HepG2 (cell line): ENCODE measurements around the gene PSMB11. TPM values are rescaled to one million over a fixed set of nuclear protein-coding genes. Genes with fewer than 3 reads are reported as not detected.

Experiments
- BATF2 ChIP-seq: sonication (generic); formaldehyde crosslinking; IDR thresholded peaks from 2 replicates; pipeline ENCODE4 v1.8.0; 2022; ENCODE audit warnings: mild to moderate bottlenecking, missing genetic modification reagents, moderate library complexity
- E2F1 ChIP-seq: sonication (generic); formaldehyde crosslinking; IDR thresholded peaks from 2 replicates; pipeline ENCODE4 v1.5.0; 2020; ENCODE audit warnings: missing genetic modification reagents
- KDM2A ChIP-seq: sonication (generic); formaldehyde crosslinking; IDR thresholded peaks from 2 replicates; pipeline ENCODE4 v1.4.0; 2020; ENCODE audit warnings: low read depth, missing genetic modification reagents, borderline replicate concordance
- KDM4B ChIP-seq: sonication (generic); formaldehyde crosslinking; IDR thresholded peaks from 2 replicates; pipeline ENCODE4 v1.4.0; 2020; ENCODE audit warnings: missing genetic modification reagents
- LCORL ChIP-seq, 2 experiments: fragments of 450-650 bp in 1 of 2; sonication (generic) in 1 of 2; formaldehyde crosslinking in 1 of 2; IDR thresholded peaks; 2 replicates each; pipeline versions ENCODE4 v1.5.0 to v1.6.1; 2017 to 2020; ENCODE audit warnings: antibody characterized with exemption in 1 of 2, missing genetic modification reagents in 1 of 2
- NPAS2 ChIP-seq: sonication (generic); formaldehyde crosslinking; IDR thresholded peaks from 2 replicates; pipeline ENCODE4 v1.8.0; 2022; ENCODE audit warnings: mild to moderate bottlenecking, missing genetic modification reagents, borderline replicate concordance
- STAT5B ChIP-seq: sonication (generic); formaldehyde crosslinking; IDR thresholded peaks from 2 replicates; pipeline ENCODE4 v1.4.0; 2020; ENCODE audit warnings: missing genetic modification reagents
- TBP ChIP-seq: sonication (generic); formaldehyde crosslinking; IDR thresholded peaks from 2 replicates; pipeline ENCODE4 v1.5.0; 2020; ENCODE audit warnings: missing genetic modification reagents
- ZNF563 ChIP-seq: sonication (generic); formaldehyde crosslinking; IDR thresholded peaks from 2 replicates; pipeline ENCODE4 v1.8.0; 2022; ENCODE audit warnings: mild to moderate bottlenecking, moderate library complexity, missing genetic modification reagents
- ZNF570 ChIP-seq: sonication (generic); formaldehyde crosslinking; IDR thresholded peaks from 2 replicates; pipeline ENCODE4 v1.4.0; 2020; ENCODE audit warnings: mild to moderate bottlenecking, missing genetic modification reagents, borderline replicate concordance
- ZNF749 ChIP-seq: sonication (generic); formaldehyde crosslinking; IDR thresholded peaks from 2 replicates; pipeline ENCODE4 v1.8.0; 2022; ENCODE audit warnings: mild to moderate bottlenecking, missing genetic modification reagents, moderate library complexity, borderline replicate concordance
- ZSCAN25 ChIP-seq: sonication (generic); formaldehyde crosslinking; IDR thresholded peaks from 2 replicates; pipeline ENCODE4 v1.8.0; 2022; ENCODE audit warnings: mild to moderate bottlenecking, missing genetic modification reagents
- polyA plus RNA-seq, 8 experiments: library from polyadenylated mRNA; depleted of rRNA in 3 of 8; stranded (reverse) in 7 of 8; unstranded in 1 of 8; fragments of >200 nt; fragmentation: Illumina TruSeq in 4 of 8; extraction: Trizol in 4 of 8; gene quantifications; 2 replicates each; pipeline versions ENCODE4 v1.2.1 to v1.2.3, GENCODE V29; 2011 to 2016; ENCODE audit warnings: low read depth in 4 of 8, missing spikeins in 1 of 8, mixed read lengths in 1 of 8; ENCODE audit not compliant: insufficient read depth in 1 of 8
- total RNA-seq, 5 experiments: library from RNA; depleted of rRNA; stranded (reverse); fragments of >200 nt; fragmentation: Illumina TruSeq; extraction: Trizol; gene quantifications; 2 replicates each; pipeline ENCODE4 v1.2.3, GENCODE V29; 2016; ENCODE audit warnings: low read depth in 1 of 5
- TF ChIP-seq, protein P1 (sequence below): sonication (generic); formaldehyde crosslinking; IDR thresholded peaks from 2 replicates; pipeline ENCODE4 v1.5.1; 2020; ENCODE audit warnings: mild to moderate bottlenecking, missing genetic modification reagents, moderate library complexity
- TF ChIP-seq, protein P2 (sequence below): sonication (generic); formaldehyde crosslinking; IDR thresholded peaks from 2 replicates; pipeline ENCODE4 v1.5.1; 2020; ENCODE audit warnings: mild to moderate bottlenecking, missing genetic modification reagents, moderate library complexity
- TF ChIP-seq, protein P3 (sequence below): sonication (generic); formaldehyde crosslinking; IDR thresholded peaks from 2 replicates; pipeline ENCODE4 v1.5.0; 2020; ENCODE audit warnings: mild to moderate bottlenecking, missing genetic modification reagents
- TF ChIP-seq, protein P4 (sequence below): fragments of 450-650 bp; IDR thresholded peaks from 2 replicates; pipeline ENCODE4 v1.6.1; 2016

Gene PSMB11
- total and polyA plus RNA-seq, 2 of the 13 experiments (the other 11 are each of a cell fraction or from before 2014, with no cell fraction given), result not detected

DNA sequence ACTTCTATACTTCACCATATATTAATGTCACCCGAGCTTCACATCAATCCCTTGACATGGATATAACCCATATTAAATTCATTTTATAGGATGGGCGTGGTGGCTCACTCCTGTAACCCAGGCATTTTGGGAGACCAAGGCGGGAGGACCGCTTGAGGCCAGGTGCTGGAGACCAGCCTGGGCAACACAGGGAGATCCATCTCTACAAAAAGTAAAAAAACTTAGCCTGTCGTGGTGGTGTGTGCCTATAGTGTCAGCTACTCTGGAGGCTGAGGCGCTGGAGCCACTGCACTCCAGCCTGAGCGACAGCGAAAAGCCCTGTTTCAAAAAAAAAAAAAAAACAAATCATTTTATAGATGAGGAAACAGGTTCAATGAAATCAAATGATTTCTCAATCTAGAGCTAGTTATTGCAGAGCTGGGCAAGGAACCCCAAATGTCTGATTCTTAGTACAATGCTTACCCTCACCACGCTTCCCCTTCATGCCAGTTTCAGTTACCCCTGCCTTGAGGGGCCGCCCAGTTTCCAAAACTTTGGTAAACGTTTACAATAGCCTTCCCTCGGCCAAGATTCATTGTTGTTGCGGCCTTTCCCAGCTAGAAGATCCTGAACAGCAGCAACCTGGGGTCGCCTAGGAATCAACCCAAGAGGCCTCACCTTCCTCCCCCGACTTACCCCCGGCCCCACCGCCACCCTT is 8.1 kb upstream of the PSMB11 start (continued):
- TF ChIP-seq E2F1 (CRISPR knock-in tag) (no peak), ZNF563 (CRISPR knock-in tag) (no peak), LCORL (IDR thresholded peaks at IDR 0.05) (no peak), LCORL (CRISPR knock-in tag; IDR thresholded peaks at IDR 0.05) (no peak), ZSCAN25 (peak; percentile 13; the same call in 1 of the 2 replicates), ZNF570 (CRISPR knock-in tag) (no peak), STAT5B (no peak), TBP (CRISPR knock-in tag) (no peak), ZNF749 (CRISPR knock-in tag) (no peak), KDM2A (CRISPR knock-in tag) (no peak), KDM4B (CRISPR knock-in tag) (no peak), BATF2 (CRISPR knock-in tag) (no peak), NPAS2 (CRISPR knock-in tag) (no peak)
- TF ChIP-seq, protein P1, sequence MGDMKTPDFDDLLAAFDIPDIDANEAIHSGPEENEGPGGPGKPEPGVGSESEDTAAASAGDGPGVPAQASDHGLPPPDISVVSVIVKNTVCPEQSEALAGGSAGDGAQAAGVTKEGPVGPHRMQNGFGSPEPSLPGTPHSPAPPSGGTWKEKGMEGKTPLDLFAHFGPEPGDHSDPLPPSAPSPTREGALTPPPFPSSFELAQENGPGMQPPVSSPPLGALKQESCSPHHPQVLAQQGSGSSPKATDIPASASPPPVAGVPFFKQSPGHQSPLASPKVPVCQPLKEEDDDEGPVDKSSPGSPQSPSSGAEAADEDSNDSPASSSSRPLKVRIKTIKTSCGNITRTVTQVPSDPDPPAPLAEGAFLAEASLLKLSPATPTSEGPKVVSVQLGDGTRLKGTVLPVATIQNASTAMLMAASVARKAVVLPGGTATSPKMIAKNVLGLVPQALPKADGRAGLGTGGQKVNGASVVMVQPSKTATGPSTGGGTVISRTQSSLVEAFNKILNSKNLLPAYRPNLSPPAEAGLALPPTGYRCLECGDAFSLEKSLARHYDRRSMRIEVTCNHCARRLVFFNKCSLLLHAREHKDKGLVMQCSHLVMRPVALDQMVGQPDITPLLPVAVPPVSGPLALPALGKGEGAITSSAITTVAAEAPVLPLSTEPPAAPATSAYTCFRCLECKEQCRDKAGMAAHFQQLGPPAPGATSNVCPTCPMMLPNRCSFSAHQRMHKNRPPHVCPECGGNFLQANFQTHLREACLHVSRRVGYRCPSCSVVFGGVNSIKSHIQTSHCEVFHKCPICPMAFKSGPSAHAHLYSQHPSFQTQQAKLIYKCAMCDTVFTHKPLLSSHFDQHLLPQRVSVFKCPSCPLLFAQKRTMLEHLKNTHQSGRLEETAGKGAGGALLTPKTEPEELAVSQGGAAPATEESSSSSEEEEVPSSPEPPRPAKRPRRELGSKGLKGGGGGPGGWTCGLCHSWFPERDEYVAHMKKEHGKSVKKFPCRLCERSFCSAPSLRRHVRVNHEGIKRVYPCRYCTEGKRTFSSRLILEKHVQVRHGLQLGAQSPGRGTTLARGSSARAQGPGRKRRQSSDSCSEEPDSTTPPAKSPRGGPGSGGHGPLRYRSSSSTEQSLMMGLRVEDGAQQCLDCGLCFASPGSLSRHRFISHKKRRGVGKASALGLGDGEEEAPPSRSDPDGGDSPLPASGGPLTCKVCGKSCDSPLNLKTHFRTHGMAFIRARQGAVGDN (CRISPR knock-in tag), result no peak
- TF ChIP-seq, protein P2, sequence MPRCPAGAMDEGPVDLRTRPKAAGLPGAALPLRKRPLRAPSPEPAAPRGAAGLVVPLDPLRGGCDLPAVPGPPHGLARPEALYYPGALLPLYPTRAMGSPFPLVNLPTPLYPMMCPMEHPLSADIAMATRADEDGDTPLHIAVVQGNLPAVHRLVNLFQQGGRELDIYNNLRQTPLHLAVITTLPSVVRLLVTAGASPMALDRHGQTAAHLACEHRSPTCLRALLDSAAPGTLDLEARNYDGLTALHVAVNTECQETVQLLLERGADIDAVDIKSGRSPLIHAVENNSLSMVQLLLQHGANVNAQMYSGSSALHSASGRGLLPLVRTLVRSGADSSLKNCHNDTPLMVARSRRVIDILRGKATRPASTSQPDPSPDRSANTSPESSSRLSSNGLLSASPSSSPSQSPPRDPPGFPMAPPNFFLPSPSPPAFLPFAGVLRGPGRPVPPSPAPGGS (CRISPR knock-in tag), result no peak
- TF ChIP-seq, protein P3, sequence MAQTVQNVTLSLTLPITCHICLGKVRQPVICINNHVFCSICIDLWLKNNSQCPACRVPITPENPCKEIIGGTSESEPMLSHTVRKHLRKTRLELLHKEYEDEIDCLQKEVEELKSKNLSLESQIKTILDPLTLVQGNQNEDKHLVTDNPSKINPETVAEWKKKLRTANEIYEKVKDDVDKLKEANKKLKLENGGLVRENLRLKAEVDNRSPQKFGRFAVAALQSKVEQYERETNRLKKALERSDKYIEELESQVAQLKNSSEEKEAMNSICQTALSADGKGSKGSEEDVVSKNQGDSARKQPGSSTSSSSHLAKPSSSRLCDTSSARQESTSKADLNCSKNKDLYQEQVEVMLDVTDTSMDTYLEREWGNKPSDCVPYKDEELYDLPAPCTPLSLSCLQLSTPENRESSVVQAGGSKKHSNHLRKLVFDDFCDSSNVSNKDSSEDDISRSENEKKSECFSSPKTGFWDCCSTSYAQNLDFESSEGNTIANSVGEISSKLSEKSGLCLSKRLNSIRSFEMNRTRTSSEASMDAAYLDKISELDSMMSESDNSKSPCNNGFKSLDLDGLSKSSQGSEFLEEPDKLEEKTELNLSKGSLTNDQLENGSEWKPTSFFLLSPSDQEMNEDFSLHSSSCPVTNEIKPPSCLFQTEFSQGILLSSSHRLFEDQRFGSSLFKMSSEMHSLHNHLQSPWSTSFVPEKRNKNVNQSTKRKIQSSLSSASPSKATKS, result no peak
- TF ChIP-seq, protein P4, sequence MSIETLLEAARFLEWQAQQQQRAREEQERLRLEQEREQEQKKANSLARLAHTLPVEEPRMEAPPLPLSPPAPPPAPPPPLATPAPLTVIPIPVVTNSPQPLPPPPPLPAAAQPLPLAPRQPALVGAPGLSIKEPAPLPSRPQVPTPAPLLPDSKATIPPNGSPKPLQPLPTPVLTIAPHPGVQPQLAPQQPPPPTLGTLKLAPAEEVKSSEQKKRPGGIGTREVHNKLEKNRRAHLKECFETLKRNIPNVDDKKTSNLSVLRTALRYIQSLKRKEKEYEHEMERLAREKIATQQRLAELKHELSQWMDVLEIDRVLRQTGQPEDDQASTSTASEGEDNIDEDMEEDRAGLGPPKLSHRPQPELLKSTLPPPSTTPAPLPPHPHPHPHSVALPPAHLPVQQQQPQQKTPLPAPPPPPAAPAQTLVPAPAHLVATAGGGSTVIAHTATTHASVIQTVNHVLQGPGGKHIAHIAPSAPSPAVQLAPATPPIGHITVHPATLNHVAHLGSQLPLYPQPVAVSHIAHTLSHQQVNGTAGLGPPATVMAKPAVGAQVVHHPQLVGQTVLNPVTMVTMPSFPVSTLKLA, result no peak
